ENCODE measurements around the gene MRPS6. TPM values are rescaled to one million over a fixed set of nuclear protein-coding genes. Genes with fewer than 3 reads are reported as not detected.

Gene MRPS6
- total and polyA plus RNA-seq, 2 donors: 21.3 to 81.8 TPM

Other genes with a start within 250 kb of the MRPS6 start
- 252 TPM for gene ATP5PO, start 157.8 kb upstream of the MRPS6 start, total RNA-seq
- 294 TPM for gene ATP5PO, start 157.8 kb upstream of the MRPS6 start, polyA plus RNA-seq
- 7.4 TPM for gene SLC5A3, start within 50 bp of the MRPS6 start, total RNA-seq
- gene SLC5A3, start within 50 bp of the MRPS6 start, polyA plus RNA-seq: 4.9 TPM

Measured in thymus (tissue), 2 donors.